Muscle of leg (tissue), 11 donors: ENCODE data around the gene FCHSD2. TPM values are rescaled to one million over a fixed set of nuclear protein-coding genes. Genes with fewer than 3 reads are reported as not detected.
A peak's percentile ranks its signal among the peaks of the same experiment; 100 is the strongest.

Experiments used
- DNase-seq: peaks from one replicate; pipeline ENCODE4 v3.0.0; 2013
- H3K27ac ChIP-seq: one replicate; pipeline ENCODE4 v1.5.1; 2013; ENCODE audit warnings: mild to moderate bottlenecking, low read length, control low read depth
- H3K27me3 ChIP-seq: one replicate; pipeline ENCODE4 v1.6.1; 2013; ENCODE audit warnings: low read length; ENCODE audit not compliant: control insufficient read depth, insufficient read depth
- H3K36me3 ChIP-seq: one replicate; pipeline ENCODE4 v1.6.1; 2013; ENCODE audit warnings: low read length; ENCODE audit not compliant: control insufficient read depth, insufficient read depth
- H3K4me1 ChIP-seq: one replicate; pipeline ENCODE4 v1.6.1; 2013; ENCODE audit warnings: low read length; ENCODE audit not compliant: control insufficient read depth, insufficient read depth
- H3K4me3 ChIP-seq: one replicate; pipeline ENCODE4 v1.5.1; 2013; ENCODE audit warnings: low read length, control low read depth
- H3K9me3 ChIP-seq: replicated peaks from 2 replicates; pipeline ENCODE4 v1.6.1; 2013; ENCODE audit warnings: low read depth, low read length; ENCODE audit not compliant: control insufficient read depth
- WGBS: methylation state at CpG from one replicate; pipeline ENCODE4 v1.1.5; 2013; ENCODE audit warnings: missing lambda C conversion rate; ENCODE audit not compliant: insufficient coverage; 5-methylcytosine and 5-hydroxymethylcytosine counted together
- polyA plus RNA-seq, 8 donors: library from polyadenylated mRNA; unstranded; fragments of 120-200 nt; gene quantifications; one replicate each; pipeline versions ENCODE4 v1.2.1 to v1.2.3, GENCODE V29; 2013; ENCODE audit warnings: inconsistent platforms in 1 of 8, low replicate concordance in 1 of 8; ENCODE audit not compliant: insufficient read length in 8 of 8, insufficient read depth in 1 of 8
- total RNA-seq: library from RNA; stranded (reverse); fragments of 120-200 nt; gene quantifications from one replicate; pipeline ENCODE4 v1.2.4, GENCODE V29; 2013

The FCHSD2 gene
- total and polyA plus RNA-seq, 9 donors: 13.7 to 29.3 (median 24.2) TPM

DNA sequence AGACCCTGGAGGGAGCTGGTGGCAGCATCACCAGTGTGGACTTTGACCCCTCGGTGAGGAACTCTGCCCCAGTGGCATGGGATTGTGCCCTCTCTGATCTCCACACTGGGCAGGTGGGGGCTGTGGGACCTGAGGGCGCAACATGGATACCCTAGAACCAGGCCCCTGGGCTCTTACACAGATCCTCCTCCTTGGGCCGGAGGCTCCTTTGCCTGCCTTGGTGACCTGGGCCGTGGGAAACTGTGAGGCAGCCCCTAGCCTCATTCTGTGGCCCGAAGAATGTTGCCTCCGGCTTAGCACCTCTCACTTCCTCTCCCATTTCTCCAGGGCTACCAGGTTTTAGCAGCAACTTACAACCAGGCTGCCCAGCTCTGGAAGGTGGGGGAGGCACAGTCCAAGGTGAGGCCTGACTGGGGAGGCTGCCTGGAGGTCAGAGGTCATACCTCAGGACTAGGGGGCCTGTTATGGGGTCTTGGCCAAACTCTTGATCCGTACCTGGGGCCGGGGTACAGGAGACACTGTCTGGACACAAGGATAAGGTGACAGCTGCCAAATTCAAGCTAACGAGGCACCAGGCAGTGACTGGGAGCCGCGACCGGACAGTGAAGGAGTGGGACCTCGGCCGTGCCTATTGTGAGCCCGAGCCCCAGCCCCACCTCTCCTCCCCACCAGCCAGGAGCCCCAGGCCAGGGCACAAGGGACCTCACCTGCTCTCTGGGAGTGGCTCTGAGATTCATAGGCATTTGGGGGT lies 315.8 kb downstream of the FCHSD2 start:
- Histone ChIP-seq H3K27me3 (no peaks in the 10 kb centered on the region), H3K9me3 (no peaks in the 10 kb centered on the region), H3K27ac (no peak overlapping the region), H3K36me3 (peaks cover 16% of the 10 kb centered on the region), H3K4me3 (no peak overlapping the region), H3K4me1 (peaks cover 21% of the 10 kb centered on the region)
- DNase-seq: no peak
- WGBS: 87% methylated on average over 10 of the region's 15 CpGs

DNA sequence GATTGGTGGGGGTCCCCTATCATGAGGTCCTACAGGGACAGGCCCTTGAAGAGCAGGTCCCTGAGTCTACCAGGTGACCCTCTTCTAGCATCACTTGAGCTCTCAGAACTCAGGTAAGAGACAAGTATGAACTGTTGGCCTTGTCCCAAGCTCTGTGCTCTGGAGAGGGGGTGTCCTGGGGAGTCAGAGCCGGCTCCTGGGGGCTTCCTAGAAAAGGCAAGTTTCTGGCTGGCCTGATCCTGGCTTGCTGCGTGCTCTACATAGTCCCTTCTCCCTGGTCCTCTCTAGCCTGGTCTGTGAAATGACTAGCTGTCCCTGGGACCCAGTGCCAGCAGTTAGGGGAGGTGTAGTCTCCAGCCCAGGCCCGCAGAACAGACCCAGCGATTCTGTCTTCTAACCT lies 316.5 kb downstream of the FCHSD2 start:
- peaks cover 24% of the 10 kb centered on the region for H3K4me1 ChIP-seq
- no peak overlapping the region for H3K27ac ChIP-seq
- H3K27me3 ChIP-seq: no peaks in the 10 kb centered on the region
- peaks cover 16% of the 10 kb centered on the region for H3K36me3 ChIP-seq
- 45% methylated on average over 4 of the region's 4 CpGs for WGBS
- no peak overlapping the region for H3K4me3 ChIP-seq
- no peak for DNase-seq
- no peaks in the 10 kb centered on the region for H3K9me3 ChIP-seq

DNA sequence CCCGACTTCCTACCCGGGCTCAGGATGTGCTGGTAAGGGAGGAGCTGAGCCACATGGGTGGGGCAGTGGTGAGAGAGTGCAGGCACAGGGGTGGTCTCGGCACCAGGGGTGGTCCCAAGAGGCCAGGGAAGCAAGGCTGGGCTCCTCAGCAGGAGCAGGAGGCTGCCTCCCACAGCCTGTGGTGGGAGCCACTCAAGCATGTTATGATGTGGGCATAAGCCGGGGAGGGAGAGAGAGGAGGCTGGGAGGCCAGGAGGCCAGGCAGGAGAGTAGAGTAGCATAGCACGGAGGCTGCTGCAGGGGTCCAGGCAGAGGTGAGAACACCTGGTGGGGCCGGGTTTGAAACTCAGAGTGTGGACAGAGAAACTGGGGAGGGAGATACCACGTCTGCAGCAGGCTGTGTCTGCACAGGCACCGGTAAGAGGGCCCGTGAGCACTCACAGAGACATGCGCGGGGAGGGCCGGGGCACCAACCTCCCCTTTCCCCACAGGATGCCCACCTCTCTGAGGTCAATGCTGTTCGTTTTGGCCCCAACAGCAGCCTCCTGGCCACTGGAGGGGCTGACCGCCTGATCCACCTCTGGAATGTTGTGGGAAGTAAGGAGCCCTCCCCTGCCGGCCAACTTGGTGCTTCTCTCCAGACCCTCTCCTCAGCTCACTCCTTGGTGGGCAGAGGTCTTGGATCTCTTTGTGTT lies 317.2 kb downstream of the FCHSD2 start:
- Histone ChIP-seq H3K27me3 (no peaks in the 10 kb centered on the region), H3K4me1 (peaks cover 24% of the 10 kb centered on the region), H3K36me3 (peaks cover 10% of the 10 kb centered on the region), H3K9me3 (no peaks in the 10 kb centered on the region), H3K4me3 (no peak overlapping the region), H3K27ac (no peak overlapping the region)
- 64% methylated on average over 12 of the region's 15 CpGs for WGBS
- no peak for DNase-seq

DNA sequence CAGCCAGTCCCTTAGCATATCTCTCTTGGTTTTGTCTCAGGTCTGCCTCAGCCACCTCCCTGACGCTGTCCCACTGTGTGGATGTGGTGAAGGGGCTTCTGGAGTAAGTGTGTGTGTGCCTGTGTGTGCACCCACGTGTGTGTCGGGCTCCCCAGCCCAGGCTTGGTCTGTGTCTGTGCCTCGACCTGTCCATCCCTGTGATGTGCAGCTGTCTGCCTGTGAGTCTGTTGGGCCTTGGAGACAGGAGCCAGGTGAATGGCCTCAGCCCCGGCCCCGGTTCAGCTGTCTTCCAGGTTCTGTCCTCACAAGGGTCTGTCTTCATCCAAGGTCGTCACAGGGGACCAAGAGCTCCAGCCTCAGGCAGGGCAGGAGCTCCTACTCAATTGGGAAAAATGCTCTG lies 318.1 kb downstream of the FCHSD2 start:
- no peak overlapping the region for H3K27ac ChIP-seq
- H3K36me3 ChIP-seq: peaks cover 13% of the 10 kb centered on the region
- H3K27me3 ChIP-seq: no peaks in the 10 kb centered on the region
- H3K4me1 ChIP-seq: peaks cover 24% of the 10 kb centered on the region
- no peak overlapping the region for H3K4me3 ChIP-seq
- WGBS: 53% methylated on average over 4 of the region's 7 CpGs
- no peak for DNase-seq
- H3K9me3 ChIP-seq: no peaks in the 10 kb centered on the region

DNA sequence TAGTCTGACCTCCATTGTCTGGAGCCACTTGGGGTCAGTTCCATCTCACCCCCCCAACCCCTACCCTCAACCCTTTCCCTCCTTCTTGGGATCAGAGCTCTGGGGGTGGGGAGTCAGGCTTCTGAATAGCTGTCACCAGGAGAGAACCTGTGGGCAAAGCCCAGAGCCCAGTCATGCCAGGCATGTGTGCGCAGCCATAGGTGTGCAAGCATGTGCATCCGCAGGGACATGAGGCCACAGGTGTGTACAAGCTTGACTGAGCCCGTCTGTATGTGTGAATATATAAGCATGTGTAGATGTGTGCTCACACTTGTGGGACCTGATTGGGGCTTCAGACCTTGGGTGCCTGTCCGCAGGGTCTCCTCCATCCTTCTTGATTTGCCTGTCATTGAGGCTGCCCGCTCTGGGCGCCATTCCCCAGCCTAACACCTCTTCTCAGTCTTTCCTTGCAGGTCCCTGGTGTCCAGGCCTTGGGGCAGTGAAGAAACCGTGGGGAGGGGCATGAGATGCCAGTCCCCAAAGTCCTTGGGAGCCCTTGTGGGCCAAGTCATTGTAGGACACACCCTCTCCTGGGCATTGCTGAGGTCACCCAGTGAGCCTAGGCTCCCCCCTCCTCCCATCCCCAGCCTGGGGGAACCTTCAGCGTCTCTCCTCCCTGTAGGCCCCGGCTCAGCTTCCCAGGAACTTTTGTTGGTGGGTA lies 318.9 kb downstream of the FCHSD2 start:
- H3K4me1 ChIP-seq: peaks cover 18% of the 10 kb centered on the region
- 96% methylated on average over 6 of the region's 9 CpGs for WGBS
- H3K27ac ChIP-seq: no peak overlapping the region
- no peaks in the 10 kb centered on the region for H3K27me3 ChIP-seq
- H3K4me3 ChIP-seq: no peak overlapping the region
- no peaks in the 10 kb centered on the region for H3K9me3 ChIP-seq
- no peak for DNase-seq
- peaks cover 12% of the 10 kb centered on the region for H3K36me3 ChIP-seq

DNA sequence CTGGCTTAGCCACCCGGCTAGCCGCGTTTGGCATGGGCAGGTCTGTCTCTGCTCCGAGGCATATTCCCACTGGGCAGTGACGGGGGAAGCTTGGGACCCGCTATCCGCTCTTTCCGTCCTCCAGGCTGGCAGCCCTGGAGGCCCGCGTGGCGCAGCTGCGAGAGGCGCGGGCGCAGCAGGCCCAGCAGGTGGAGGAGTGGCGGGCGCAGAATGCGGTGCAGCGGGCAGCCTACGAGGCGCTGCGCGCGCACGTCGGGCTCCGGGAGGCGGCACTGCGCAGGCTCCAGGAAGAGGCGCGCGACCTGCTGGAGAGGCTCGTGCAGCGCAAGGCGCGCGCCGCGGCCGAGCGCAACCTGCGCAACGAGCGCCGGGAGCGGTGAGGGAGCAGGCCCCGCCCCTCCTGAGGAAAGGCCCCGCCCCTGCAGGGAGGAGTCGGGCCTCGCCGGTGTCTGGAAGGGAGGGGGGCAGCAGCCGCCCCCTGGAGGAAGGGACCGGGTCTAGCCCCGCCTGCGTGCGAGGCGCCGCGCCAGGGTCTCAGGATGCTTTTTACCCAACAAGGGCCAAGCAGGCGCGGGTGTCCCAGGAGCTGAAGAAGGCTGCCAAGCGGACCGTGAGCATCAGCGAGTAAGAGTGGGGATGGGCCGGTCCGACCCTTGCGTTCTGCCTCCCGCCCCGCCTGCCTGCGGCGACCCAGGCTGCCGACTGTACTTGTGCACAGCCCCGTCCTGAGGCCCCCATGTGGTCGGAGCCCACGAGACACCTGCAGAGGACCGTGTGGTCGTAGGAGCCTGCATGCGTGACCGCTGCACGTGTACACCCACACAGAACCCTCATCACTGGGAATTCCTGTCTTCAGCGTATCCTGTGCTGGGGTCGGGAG lies 320.0 kb downstream of the FCHSD2 start:
- H3K27ac ChIP-seq: peak overlapping the region; percentile 86
- peaks cover 21% of the 10 kb centered on the region for H3K36me3 ChIP-seq
- peak; percentile 95 for DNase-seq
- peaks cover 14% of the 10 kb centered on the region for H3K4me1 ChIP-seq
- H3K27me3 ChIP-seq: no peaks in the 10 kb centered on the region
- no peaks in the 10 kb centered on the region for H3K9me3 ChIP-seq
- 3% methylated on average over 72 of the region's 82 CpGs for WGBS
- H3K4me3 ChIP-seq: peak overlapping the region; percentile 69

DNA sequence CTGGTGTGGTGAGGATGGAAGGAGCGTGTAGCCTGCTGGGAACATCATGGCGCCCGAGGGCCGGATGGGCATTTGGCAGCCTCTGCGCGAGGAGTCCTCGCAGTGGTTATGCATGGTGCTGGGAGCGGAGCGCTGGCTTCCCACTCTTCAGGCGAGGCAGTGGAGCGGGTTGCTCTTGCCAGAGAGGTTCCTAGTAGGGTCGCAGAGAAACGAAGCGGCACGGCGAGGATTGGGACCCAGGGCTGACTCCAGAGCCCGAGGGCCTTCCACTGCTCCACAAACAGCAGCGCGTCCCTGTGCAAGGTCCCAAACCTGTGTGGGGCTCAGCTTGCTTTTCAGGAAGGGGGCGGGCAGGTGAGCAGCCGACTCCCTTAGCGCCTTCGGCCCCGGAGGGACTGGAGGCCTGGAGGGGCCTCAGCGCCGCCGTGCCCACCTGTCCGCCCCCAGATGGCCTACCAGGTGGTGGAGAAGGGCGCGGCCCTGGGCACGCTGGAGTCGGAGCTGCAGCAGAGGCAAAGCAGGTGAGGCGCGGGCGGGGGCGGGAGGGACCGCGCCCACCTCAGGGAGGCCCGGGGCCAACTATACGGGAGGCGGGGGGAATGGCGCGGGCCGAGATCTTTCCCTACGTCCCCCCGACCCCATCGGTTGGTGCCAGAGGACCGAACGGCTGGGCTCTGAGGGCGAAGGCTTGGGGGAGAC lies 320.7 kb downstream of the FCHSD2 start:
- H3K27ac ChIP-seq: peak overlapping the region; percentile 86
- no peaks in the 10 kb centered on the region for H3K27me3 ChIP-seq
- 23% methylated on average over 48 of the region's 50 CpGs for WGBS
- peaks cover 16% of the 10 kb centered on the region for H3K4me1 ChIP-seq
- H3K9me3 ChIP-seq: no peaks in the 10 kb centered on the region
- peak overlapping the region; percentile 69 for H3K4me3 ChIP-seq
- DNase-seq: no peak
- peaks cover 21% of the 10 kb centered on the region for H3K36me3 ChIP-seq

DNA sequence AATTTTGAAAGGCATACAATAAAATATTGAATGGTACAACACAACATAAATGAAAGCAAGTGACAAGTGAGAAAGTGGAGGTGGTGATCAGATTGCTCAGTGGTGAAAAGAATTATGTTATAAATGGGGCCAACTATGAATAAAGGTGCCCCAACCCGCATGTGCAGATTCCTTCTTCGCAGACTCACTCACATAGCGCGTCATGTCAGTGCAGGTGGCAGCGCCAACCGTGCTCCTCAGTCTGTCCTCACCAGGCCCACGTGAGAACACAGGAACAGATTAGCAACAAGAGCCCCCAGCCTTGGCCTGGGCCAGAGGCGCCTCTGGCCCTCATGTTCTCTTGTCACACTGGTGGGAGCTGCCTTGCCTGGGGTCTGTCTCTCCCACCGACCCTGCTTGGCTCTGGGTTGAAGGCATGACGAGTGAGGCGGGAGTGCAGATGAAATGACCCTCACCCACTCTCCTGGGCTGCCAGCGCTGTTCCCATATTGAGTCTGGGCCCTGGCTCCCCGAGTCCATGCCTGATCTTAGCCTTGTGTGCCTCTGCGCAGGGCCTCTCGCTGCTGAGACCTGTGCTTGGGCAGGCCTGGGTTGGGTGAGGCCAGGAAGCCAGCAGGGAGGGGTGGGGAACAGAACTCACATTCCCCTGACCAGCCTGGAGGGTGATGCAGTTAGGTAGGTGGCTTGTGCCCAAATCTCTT lies 321.5 kb downstream of the FCHSD2 start:
- no peaks in the 10 kb centered on the region for H3K9me3 ChIP-seq
- DNase-seq: no peak
- 96% methylated on average over 14 of the region's 15 CpGs for WGBS
- no peak overlapping the region for H3K4me3 ChIP-seq
- H3K4me1 ChIP-seq: peaks cover 20% of the 10 kb centered on the region
- H3K27ac ChIP-seq: no peak overlapping the region
- H3K36me3 ChIP-seq: peaks cover 21% of the 10 kb centered on the region
- no peaks in the 10 kb centered on the region for H3K27me3 ChIP-seq

DNA sequence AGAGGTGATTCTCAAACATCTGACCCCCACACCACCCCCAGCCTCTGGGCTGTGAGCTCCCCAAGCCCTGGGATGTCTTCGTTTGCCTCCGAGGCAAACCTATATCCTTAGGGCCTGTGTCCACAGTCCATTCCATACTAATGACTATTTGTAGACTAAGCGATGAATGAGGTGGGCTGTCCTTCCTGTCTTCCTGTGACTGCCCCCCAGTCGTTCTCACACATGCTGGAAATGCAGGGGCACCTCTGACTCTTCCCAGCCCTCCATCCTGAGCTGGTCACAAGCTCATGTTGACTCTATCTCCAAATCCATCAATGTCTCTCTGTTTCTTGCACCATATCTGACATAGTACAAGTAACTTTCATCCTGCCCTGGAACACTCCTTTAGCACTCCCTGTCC lies 323.1 kb downstream of the FCHSD2 start:
- no peaks in the 10 kb centered on the region for H3K9me3 ChIP-seq

More for the DNA sequence above, 323.1 kb downstream of the FCHSD2 start:
- H3K36me3 ChIP-seq: peaks cover 17% of the 10 kb centered on the region
- H3K27ac ChIP-seq: no peak overlapping the region
- no peaks in the 10 kb centered on the region for H3K27me3 ChIP-seq
- no peak for DNase-seq
- peaks cover 30% of the 10 kb centered on the region for H3K4me1 ChIP-seq
- WGBS: 58% methylated on average over 2 of the region's 4 CpGs
- no peak overlapping the region for H3K4me3 ChIP-seq
